ENCODE data around the gene LCTL. TPM values are rescaled to one million over a fixed set of nuclear protein-coding genes. Genes with fewer than 3 reads are reported as not detected.
A peak's percentile ranks its signal among the peaks of the same experiment; 100 is the strongest.

Gene LCTL
- total RNA-seq, 1 experiment from 2014 or later: not detected

- peaks cover 55% of the 10 kb centered on the region; the same call in 1 of the 2 replicates for H3K36me3 ChIP-seq (ENCODE audit: insufficient read depth, low read length)
- H4K20me1 ChIP-seq (ENCODE audit: insufficient read depth, low read depth, low read length): no peaks in the 10 kb centered on the region
- no peak overlapping the region for H3K4me3 ChIP-seq (ENCODE audit: low read length)
- H3K4me2 ChIP-seq (ENCODE audit: low read depth, low read length, poor library complexity, severe bottlenecking): no peak overlapping the region
- no peaks in the 10 kb centered on the region; the same call in 1 of the 2 replicates for H3K79me2 ChIP-seq (ENCODE audit: low read length)
- H3K27ac ChIP-seq (ENCODE audit: low read length): no peak overlapping the region
- DNase-seq: no peak
- H3K9ac ChIP-seq (ENCODE audit: low read length): no peak overlapping the region
- no peaks in the 10 kb centered on the region for H3K27me3 ChIP-seq (ENCODE audit: low read length)
- no peaks in the 10 kb centered on the region for H3K9me3 ChIP-seq (ENCODE audit: low read length)
- no peak overlapping the region for H2AFZ ChIP-seq (ENCODE audit: low read length)
- H3K4me1 ChIP-seq (ENCODE audit: low read length): no peaks in the 10 kb centered on the region
- H3K9me2 ChIP-seq (replicated peaks; ENCODE audit: insufficient read depth, low read length): no peaks in the 10 kb centered on the region
These were observed 30.7 kb downstream of the LCTL start for GRCh38 chr15:66535056-66535455.

GRCh38 chr15:66524838-66525237 is 41.0 kb downstream of the LCTL start:
- Histone ChIP-seq H3K9me3 (ENCODE audit: low read length) (no peaks in the 10 kb centered on the region), H3K4me2 (ENCODE audit: low read depth, low read length, poor library complexity, severe bottlenecking) (no peak overlapping the region), H3K4me3 (ENCODE audit: low read length) (no peak overlapping the region), H3K9me2 (replicated peaks; ENCODE audit: insufficient read depth, low read length) (no peaks in the 10 kb centered on the region), H3K4me1 (ENCODE audit: low read length) (no peaks in the 10 kb centered on the region), H4K20me1 (ENCODE audit: insufficient read depth, low read depth, low read length) (no peaks in the 10 kb centered on the region), H3K27ac (ENCODE audit: low read length) (no peak overlapping the region), H3K27me3 (ENCODE audit: low read length) (no peaks in the 10 kb centered on the region), H2AFZ (ENCODE audit: low read length) (no peak overlapping the region), H3K9ac (ENCODE audit: low read length) (no peak overlapping the region), H3K36me3 (ENCODE audit: insufficient read depth, low read length) (peaks cover 36% of the 10 kb centered on the region; the same call in 1 of the 2 replicates), H3K79me2 (ENCODE audit: low read length) (peaks cover 14% of the 10 kb centered on the region)
- DNase-seq: no peak

- H2AFZ ChIP-seq (ENCODE audit: low read length): no peak overlapping the region
- no peaks in the 10 kb centered on the region for H3K4me1 ChIP-seq (ENCODE audit: low read length)
- H3K27ac ChIP-seq (ENCODE audit: low read length): no peak overlapping the region
- H3K4me3 ChIP-seq (ENCODE audit: low read length): no peak overlapping the region
- no peaks in the 10 kb centered on the region for H3K27me3 ChIP-seq (ENCODE audit: low read length)
- no peak overlapping the region for H3K4me2 ChIP-seq (ENCODE audit: low read depth, low read length, poor library complexity, severe bottlenecking)
- H3K9me3 ChIP-seq (ENCODE audit: low read length): no peaks in the 10 kb centered on the region
- peaks cover 14% of the 10 kb centered on the region for H3K79me2 ChIP-seq (ENCODE audit: low read length)
- DNase-seq: no peak
- no peak overlapping the region for H3K9ac ChIP-seq (ENCODE audit: low read length)
- no peaks in the 10 kb centered on the region for H4K20me1 ChIP-seq (ENCODE audit: insufficient read depth, low read depth, low read length)
- H3K9me2 ChIP-seq (replicated peaks; ENCODE audit: insufficient read depth, low read length): no peaks in the 10 kb centered on the region
- H3K36me3 ChIP-seq (ENCODE audit: insufficient read depth, low read length): peaks cover 30% of the 10 kb centered on the region; the same call in 1 of the 2 replicates
These were observed 41.9 kb downstream of the LCTL start for GRCh38 chr15:66523926-66524325.

GRCh38 chr15:66515901-66516322 is 49.9 kb downstream of the LCTL start:
- no peaks in the 10 kb centered on the region for H3K27me3 ChIP-seq (ENCODE audit: low read length)
- no peak for DNase-seq
- H2AFZ ChIP-seq (ENCODE audit: low read length): no peak overlapping the region
- H3K36me3 ChIP-seq (ENCODE audit: insufficient read depth, low read length): peaks cover 22% of the 10 kb centered on the region
- no peaks in the 10 kb centered on the region for H3K9me3 ChIP-seq (ENCODE audit: low read length)
- H3K4me2 ChIP-seq (ENCODE audit: low read depth, low read length, poor library complexity, severe bottlenecking): no peak overlapping the region
- H3K4me3 ChIP-seq (ENCODE audit: low read length): no peak overlapping the region
- H3K9ac ChIP-seq (ENCODE audit: low read length): no peak overlapping the region
- H3K79me2 ChIP-seq (ENCODE audit: low read length): peaks cover 12% of the 10 kb centered on the region
- H3K27ac ChIP-seq (ENCODE audit: low read length): no peak overlapping the region
- H3K4me1 ChIP-seq (ENCODE audit: low read length): peaks cover 3% of the 10 kb centered on the region; the same call in 1 of the 2 replicates
- no peaks in the 10 kb centered on the region for H3K9me2 ChIP-seq (replicated peaks; ENCODE audit: insufficient read depth, low read length)
- no peaks in the 10 kb centered on the region for H4K20me1 ChIP-seq (ENCODE audit: insufficient read depth, low read depth, low read length)

- Histone ChIP-seq H3K4me2 (ENCODE audit: low read depth, low read length, poor library complexity, severe bottlenecking) (no peak overlapping the region), H3K4me3 (ENCODE audit: low read length) (no peak overlapping the region), H3K9ac (ENCODE audit: low read length) (no peak overlapping the region), H3K4me1 (ENCODE audit: low read length) (peaks cover 3% of the 10 kb centered on the region; the same call in 1 of the 2 replicates), H2AFZ (ENCODE audit: low read length) (no peak overlapping the region), H3K27ac (ENCODE audit: low read length) (no peak overlapping the region), H4K20me1 (ENCODE audit: insufficient read depth, low read depth, low read length) (no peaks in the 10 kb centered on the region), H3K9me3 (ENCODE audit: low read length) (no peaks in the 10 kb centered on the region), H3K9me2 (replicated peaks; ENCODE audit: insufficient read depth, low read length) (no peaks in the 10 kb centered on the region), H3K79me2 (ENCODE audit: low read length) (peaks cover 16% of the 10 kb centered on the region), H3K36me3 (ENCODE audit: insufficient read depth, low read length) (peaks cover 24% of the 10 kb centered on the region), H3K27me3 (ENCODE audit: low read length) (no peaks in the 10 kb centered on the region)
- DNase-seq: no peak
These were observed 51.2 kb downstream of the LCTL start for GRCh38 chr15:66514586-66514985.

GRCh38 chr15:66508293-66508883 is 57.4 kb downstream of the LCTL start:
- Histone ChIP-seq H3K4me3 (ENCODE audit: low read length) (no peak overlapping the region), H3K79me2 (ENCODE audit: low read length) (peaks cover 68% of the 10 kb centered on the region), H3K4me2 (ENCODE audit: low read depth, low read length, poor library complexity, severe bottlenecking) (no peak overlapping the region), H3K9ac (ENCODE audit: low read length) (no peak overlapping the region), H3K9me3 (ENCODE audit: low read length) (no peaks in the 10 kb centered on the region), H3K27me3 (ENCODE audit: low read length) (no peaks in the 10 kb centered on the region), H3K27ac (ENCODE audit: low read length) (no peak overlapping the region), H3K4me1 (ENCODE audit: low read length) (peaks cover 22% of the 10 kb centered on the region), H3K36me3 (ENCODE audit: insufficient read depth, low read length) (peaks cover 19% of the 10 kb centered on the region), H3K9me2 (replicated peaks; ENCODE audit: insufficient read depth, low read length) (no peaks in the 10 kb centered on the region), H2AFZ (ENCODE audit: low read length) (no peak overlapping the region), H4K20me1 (ENCODE audit: insufficient read depth, low read depth, low read length) (peaks cover 8% of the 10 kb centered on the region)
- DNase-seq: peak; percentile 39

- Histone ChIP-seq H3K27me3 (ENCODE audit: low read length) (no peaks in the 10 kb centered on the region), H3K9ac (ENCODE audit: low read length) (peak overlapping the region; percentile 90), H3K4me1 (ENCODE audit: low read length) (peaks cover 41% of the 10 kb centered on the region), H3K9me2 (replicated peaks; ENCODE audit: insufficient read depth, low read length) (no peaks in the 10 kb centered on the region), H3K79me2 (ENCODE audit: low read length) (peaks cover 79% of the 10 kb centered on the region), H3K27ac (ENCODE audit: low read length) (peak overlapping the region; percentile 86), H4K20me1 (ENCODE audit: insufficient read depth, low read depth, low read length) (peaks cover 32% of the 10 kb centered on the region), H3K4me3 (ENCODE audit: low read length) (peak overlapping the region; percentile 83), H2AFZ (ENCODE audit: low read length) (no peak overlapping the region), H3K36me3 (ENCODE audit: insufficient read depth, low read length) (peaks cover 45% of the 10 kb centered on the region), H3K4me2 (ENCODE audit: low read depth, low read length, poor library complexity, severe bottlenecking) (peak overlapping the region; percentile 89), H3K9me3 (ENCODE audit: low read length) (no peaks in the 10 kb centered on the region)
- DNase-seq: peak; percentile 44
These were observed 60.0 kb downstream of the LCTL start for GRCh38 chr15:66505818-66506217.

- H3K36me3 ChIP-seq (ENCODE audit: insufficient read depth, low read length): peaks cover 44% of the 10 kb centered on the region
- no peaks in the 10 kb centered on the region for H3K9me2 ChIP-seq (replicated peaks; ENCODE audit: insufficient read depth, low read length)
- peak overlapping the region; percentile 81; the same call in 1 of the 2 replicates for H2AFZ ChIP-seq (ENCODE audit: low read length)
- H3K4me3 ChIP-seq (ENCODE audit: low read length): peak overlapping the region; percentile 83
- peaks cover 41% of the 10 kb centered on the region for H3K4me1 ChIP-seq (ENCODE audit: low read length)
- peaks cover 32% of the 10 kb centered on the region for H4K20me1 ChIP-seq (ENCODE audit: insufficient read depth, low read depth, low read length)
- H3K27me3 ChIP-seq (ENCODE audit: low read length): no peaks in the 10 kb centered on the region
- peak overlapping the region; percentile 86 for H3K27ac ChIP-seq (ENCODE audit: low read length)
- no peaks in the 10 kb centered on the region for H3K9me3 ChIP-seq (ENCODE audit: low read length)
- H3K9ac ChIP-seq (ENCODE audit: low read length): peak overlapping the region; percentile 90
- H3K4me2 ChIP-seq (ENCODE audit: low read depth, low read length, poor library complexity, severe bottlenecking): peak overlapping the region; percentile 89
- no peak for DNase-seq
- H3K79me2 ChIP-seq (ENCODE audit: low read length): peaks cover 75% of the 10 kb centered on the region
These were observed 60.4 kb downstream of the LCTL start for GRCh38 chr15:66505430-66505811.

All from Karpas-422 (cell line).